B cell (primary cell): Measurements from ENCODE around the gene RIT1. TPM values are rescaled to one million over a fixed set of nuclear protein-coding genes. Genes with fewer than 3 reads are reported as not detected.

ENCODE experiments used
- ATAC-seq: fragments of 200-7000 bp; cut with Tn5 transposase; one replicate; pipeline ENCODE4 v1.10.0; 2021; ENCODE audit warnings: low read depth, mild to moderate bottlenecking, moderate number of reproducible peaks, moderate library complexity
- CTCF ChIA-PET: fragments of 350-600 bp; sonication (Branson Sonifier 250); formaldehyde crosslinking; loops from one replicate; lab custom pipeline; 2021; ENCODE audit warnings: antibody characterized with exemption, inconsistent platforms; lab: Charles Lee
- POLR2A ChIA-PET: fragments of 350-600 bp; sonication (Branson Sonifier 250); formaldehyde crosslinking; loops from one replicate; lab custom pipeline; 2021; ENCODE audit warnings: antibody characterized with exemption; lab: Charles Lee
- DNase-seq: peaks from one replicate; pipeline ENCODE4 v3.0.0; 2013
- H2AFZ ChIP-seq: 2 replicates; pipeline ENCODE4 v1.6.1; 2012; ENCODE audit warnings: mild to moderate bottlenecking, low read depth, low read length; ENCODE audit not compliant: insufficient read depth, poor library complexity, severe bottlenecking
- H3K27ac ChIP-seq, 2 donors: 1 replicate in 1 of 2; 2 replicates in 1 of 2; pipeline ENCODE4 v1.5.1; 2012 to 2013; ENCODE audit warnings: low read length in 2 of 2, mild to moderate bottlenecking in 2 of 2, moderate library complexity in 1 of 2
- H3K27me3 ChIP-seq, 4 experiments: fragments of 200-600 bp in 1 of 4; sonication (generic) in 1 of 4; replicated peaks in 1 of 4; 1 replicate in 2 of 4; 2 replicates in 2 of 4; pipeline versions ENCODE4 v1.6.1 to v1.7.0; 2013 to 2016; ENCODE audit warnings: low read length in 3 of 4, mild to moderate bottlenecking in 2 of 4, mixed read lengths in 1 of 4, moderate library complexity in 1 of 4; ENCODE audit not compliant: insufficient read depth in 4 of 4, control insufficient read depth in 3 of 4; ENCODE audit errors: control extremely low read depth in 1 of 4
- H3K36me3 ChIP-seq, 2 experiments: replicated peaks in 1 of 2; 1 replicate in 1 of 2; 2 replicates in 1 of 2; pipeline versions ENCODE4 v1.6.1 to v1.7.1; 2013; ENCODE audit warnings: low read length in 1 of 2; ENCODE audit not compliant: insufficient read depth in 2 of 2, control insufficient read depth in 1 of 2; ENCODE audit errors: control extremely low read depth in 1 of 2, extremely low read depth in 1 of 2
- H3K4me1 ChIP-seq, 2 donors: fragments of 200-600 bp in 1 of 2; sonication (generic) in 1 of 2; 1 replicate in 1 of 2; 2 replicates in 1 of 2; pipeline versions ENCODE4 v1.5.1 to v1.6.1; 2013 to 2017; ENCODE audit warnings: low read length in 2 of 2; ENCODE audit not compliant: control insufficient read depth in 2 of 2, insufficient read depth in 2 of 2
- H3K4me2 ChIP-seq: replicated peaks from 2 replicates; pipeline ENCODE3; 2012; ENCODE audit warnings: mild to moderate bottlenecking, low read depth, low read length; ENCODE audit not compliant: poor library complexity, severe bottlenecking
- H3K4me3 ChIP-seq, 5 experiments: fragments of 200-600 bp in 1 of 5; sonication (generic) in 1 of 5; 1 replicate in 3 of 5; 2 replicates in 2 of 5; pipeline versions ENCODE4 v1.5.1 to v1.7.0; 2011 to 2016; ENCODE audit warnings: low read length in 4 of 5, mild to moderate bottlenecking in 4 of 5, low read depth in 2 of 5, control low read depth in 1 of 5, moderate library complexity in 1 of 5; ENCODE audit not compliant: insufficient read depth in 1 of 5; ENCODE audit errors: control extremely low read depth in 1 of 5, extremely low read depth in 1 of 5
- H3K79me2 ChIP-seq: fragments of 200-600 bp; sonication (generic); one replicate; pipeline ENCODE4 v1.6.0; 2016; ENCODE audit warnings: low read length; ENCODE audit not compliant: control insufficient read depth, insufficient read depth
- H3K9ac ChIP-seq: fragments of 200-600 bp; sonication (generic); 2 replicates; pipeline ENCODE4 v1.6.1; 2017; ENCODE audit warnings: mild to moderate bottlenecking, low read length, moderate library complexity
- H3K9me3 ChIP-seq, 3 donors: one replicate each; pipeline versions ENCODE4 v1.6.1 to v1.7.1; 2013; ENCODE audit warnings: low read length in 2 of 3; ENCODE audit not compliant: control insufficient read depth in 2 of 3, insufficient read depth in 1 of 3; ENCODE audit errors: control extremely low read depth in 1 of 3
- H4K20me1 ChIP-seq: 2 replicates; pipeline ENCODE4 v1.6.0; 2012; ENCODE audit warnings: mild to moderate bottlenecking, low read length; ENCODE audit not compliant: insufficient read depth, control insufficient read depth, poor library complexity, severe bottlenecking
- H3K27ac Mint-ChIP-seq: one replicate; pipeline ENCODE4 v1.8.0; 2021; ENCODE audit warnings: mixed read lengths
- H3K27me3 Mint-ChIP-seq: one replicate; pipeline ENCODE4 v1.8.0; 2021; ENCODE audit warnings: mixed read lengths
- H3K4me1 Mint-ChIP-seq: one replicate; pipeline ENCODE4 v1.8.0; 2021; ENCODE audit warnings: mixed read lengths
- H3K4me3 Mint-ChIP-seq: one replicate; pipeline ENCODE4 v1.8.0; 2021; ENCODE audit warnings: mixed read lengths
- H3K9me3 Mint-ChIP-seq: one replicate; pipeline ENCODE4 v1.8.0; 2022; ENCODE audit warnings: mixed read lengths; ENCODE audit not compliant: insufficient read depth
- CTCF ChIP-seq: fragments of 200-600 bp; IDR thresholded peaks from one replicate; pipeline ENCODE4 v1.8.0; 2022; ENCODE audit warnings: antibody characterized with exemption, mild to moderate bottlenecking
- EZH2 ChIP-seq: IDR thresholded peaks from 2 replicates; pipeline ENCODE4 v1.6.1; 2012; ENCODE audit warnings: borderline replicate concordance, low read depth, mild to moderate bottlenecking, moderate library complexity, low read length; ENCODE audit not compliant: insufficient read depth, poor library complexity, severe bottlenecking
- WGBS: methylation state at CpG from one replicate; pipeline ENCODE4 v1.1.5; 2013; ENCODE audit warnings: missing lambda C conversion rate; ENCODE audit not compliant: insufficient coverage; 5-methylcytosine and 5-hydroxymethylcytosine counted together
- intact Hi-C: fragments of 100-400 bp; cut with micrococcal nuclease; formaldehyde crosslinking; loops from one replicate; pipeline ENCODE4 v1.10.0; 2022
- polyA plus RNA-seq: library from polyadenylated mRNA; depleted of rRNA; stranded (reverse); fragments of >200 nt; gene quantifications from 2 replicates; pipeline ENCODE4 v1.2.3, GENCODE V29; 2012
- total RNA-seq, 2 donors: library from RNA; stranded (reverse); fragments of 120-200 nt in 1 of 2; gene quantifications; 1 replicate in 1 of 2; 2 replicates in 1 of 2; pipeline versions ENCODE4 v1.2.3 to v1.2.4, GENCODE V29; 2013 to 2022

Gene RIT1
- total and polyA plus RNA-seq, 2 donors (not counting 1 experiment from before 2014, with no cell fraction given): 14.2 to 45.7 TPM

- WGBS: 80% methylated on average over 7 of the region's 10 CpGs
Observed at GRCh38 chr1:155893389-155894142, 17.6 kb downstream of the RIT1 start.

More at GRCh38 chr1:155893389-155894142, 17.6 kb downstream of the RIT1 start:
- H3K9me3 ChIP-seq: no peaks in the 10 kb centered on the region
- no peak overlapping the region for H2AFZ ChIP-seq
- no peaks in the 10 kb centered on the region for H3K79me2 ChIP-seq
- no peaks in the 10 kb centered on the region for H3K4me1 ChIP-seq
- H3K27me3 Mint-ChIP-seq: no peaks in the 10 kb centered on the region
- DNase-seq: no peak
- no peak for ATAC-seq
- no peak overlapping the region for H3K4me2 ChIP-seq
- no peak overlapping the region for H3K27ac ChIP-seq
- ChIA-PET CTCF (interaction anchor here (0.7 kb wide), 2 partner anchors 31 to 199 kb away, joined by 3 to 4 read pairs; no protein-coding TSS in a partner anchor), POLR2A (interaction anchor here (0.6 to 0.7 kb wide), 3 partner anchors 28 to 51 kb away, joined by 4 to 5 read pairs (median 5); no protein-coding TSS in a partner anchor)
- no peaks in the 10 kb centered on the region for H4K20me1 ChIP-seq
- no peaks in the 10 kb centered on the region for H3K9me3 Mint-ChIP-seq
- intact Hi-C loops: no loop called here
- no peaks in the 10 kb centered on the region for H3K4me1 Mint-ChIP-seq
- no peak overlapping the region for H3K27ac Mint-ChIP-seq
- H3K36me3 ChIP-seq: peaks cover 0 to 4% of the 10 kb centered on the region in 2 experiments
- no peak for TF ChIP-seq CTCF
- no peak for TF ChIP-seq EZH2
- no peaks in the 10 kb centered on the region for H3K27me3 ChIP-seq
- no peak overlapping the region for H3K9ac ChIP-seq
- no peak overlapping the region for H3K4me3 Mint-ChIP-seq
- no peak overlapping the region for H3K4me3 ChIP-seq
